ENCODE results near the gene WDR38.
"Not testable (repeated sequence)": the region's sequence is repeated elsewhere in the genome, so short reads cannot be mapped to it uniquely, and the experiment has no call there.

Gene WDR38

DNA sequence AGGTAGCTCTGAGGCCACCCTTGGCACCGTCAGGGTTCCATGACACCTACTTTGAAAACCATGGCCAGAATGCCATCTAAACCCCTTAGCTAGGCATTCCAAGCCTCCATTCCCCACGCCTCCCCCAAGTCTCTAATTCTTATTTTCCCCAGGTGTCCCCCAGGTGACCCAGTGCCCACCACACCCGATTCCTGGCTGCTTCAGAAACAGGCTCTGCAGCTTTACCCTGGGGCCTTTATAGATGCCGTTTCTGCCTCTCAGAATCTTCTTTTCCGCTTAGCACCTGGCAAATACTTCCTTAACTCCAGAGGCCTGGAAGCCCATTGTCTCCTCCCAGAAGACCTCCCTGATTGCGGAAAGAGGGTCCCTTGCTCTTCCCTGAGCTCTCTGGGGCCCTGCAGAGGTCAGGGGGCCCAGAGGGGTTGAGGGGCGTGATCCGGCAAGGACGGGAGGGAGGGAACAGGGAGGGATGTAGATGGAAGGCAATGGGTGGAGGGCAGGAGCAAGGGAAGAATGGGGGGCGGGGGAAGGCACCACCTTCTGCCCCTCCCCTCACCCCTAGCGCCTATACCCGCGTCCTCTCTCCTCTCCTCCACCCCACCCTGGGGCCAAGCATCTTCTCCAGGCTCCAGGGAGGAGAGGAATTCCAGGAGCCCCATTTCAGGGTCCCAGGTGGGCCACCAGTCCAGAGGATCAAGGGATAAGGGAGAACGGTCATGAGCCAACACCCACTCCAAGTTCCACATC lies 12.0 kb upstream of the WDR38 start:
- DNase-seq = no peak
- no peaks in the 10 kb centered on the region for H3K36me3 Mint-ChIP-seq
- no peak overlapping the region for H3K27ac Mint-ChIP-seq
- H3K9me3 Mint-ChIP-seq = no peaks in the 10 kb centered on the region
- H3K4me3 Mint-ChIP-seq = no peak overlapping the region
- peaks cover 62% of the 10 kb centered on the region for H3K27me3 Mint-ChIP-seq
- no peaks in the 10 kb centered on the region for H3K4me1 Mint-ChIP-seq
- CTCF ChIA-PET = interaction anchor here (0.8 to 3.5 kb wide), 7 partner anchors 9 to 536 kb away, joined by 3 to 29 read pairs (median 4); partner anchors contain the start of gene WDR38

DNA sequence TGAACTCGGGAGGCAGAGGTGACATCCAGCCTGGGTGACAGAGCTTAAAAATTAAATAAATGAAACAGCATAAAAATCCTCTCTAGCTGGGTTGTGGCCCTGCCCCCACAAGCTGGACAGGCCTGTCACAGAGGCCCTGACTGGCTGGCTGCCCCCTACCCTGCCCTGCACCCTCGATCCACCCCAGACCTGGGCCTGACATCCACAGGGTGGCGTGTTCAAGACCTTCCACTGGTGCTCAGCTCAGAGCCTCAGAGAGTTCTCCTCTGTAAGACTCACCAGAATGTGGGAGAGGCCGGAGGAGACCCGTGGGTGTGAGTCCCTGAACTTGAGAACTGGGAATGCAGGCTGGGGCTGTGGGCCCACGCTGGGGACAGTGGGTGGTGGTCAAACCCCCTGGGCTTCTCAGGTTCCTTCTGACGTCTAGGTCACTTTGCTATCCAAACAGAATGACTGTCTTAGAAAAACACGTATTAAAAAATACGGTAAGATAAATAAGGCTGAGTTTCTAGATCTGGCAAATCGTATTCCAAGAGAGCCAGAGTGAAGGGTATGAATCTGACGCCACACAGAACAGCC lies 9.7 kb upstream of the WDR38 start:
- no peaks in the 10 kb centered on the region for H3K9me3 Mint-ChIP-seq
- H3K27me3 Mint-ChIP-seq = peaks cover 52% of the 10 kb centered on the region
- H3K27ac Mint-ChIP-seq = no peak overlapping the region
- no peaks in the 10 kb centered on the region for H3K36me3 Mint-ChIP-seq
- H3K4me1 Mint-ChIP-seq = no peaks in the 10 kb centered on the region
- CTCF ChIA-PET = interaction anchor here (1.1 kb wide), 1 partner anchor 10 kb away, joined by 4 read pairs; the partner anchor contains the start of gene WDR38
- H3K4me3 Mint-ChIP-seq = no peak overlapping the region
- no peak for DNase-seq

DNA sequence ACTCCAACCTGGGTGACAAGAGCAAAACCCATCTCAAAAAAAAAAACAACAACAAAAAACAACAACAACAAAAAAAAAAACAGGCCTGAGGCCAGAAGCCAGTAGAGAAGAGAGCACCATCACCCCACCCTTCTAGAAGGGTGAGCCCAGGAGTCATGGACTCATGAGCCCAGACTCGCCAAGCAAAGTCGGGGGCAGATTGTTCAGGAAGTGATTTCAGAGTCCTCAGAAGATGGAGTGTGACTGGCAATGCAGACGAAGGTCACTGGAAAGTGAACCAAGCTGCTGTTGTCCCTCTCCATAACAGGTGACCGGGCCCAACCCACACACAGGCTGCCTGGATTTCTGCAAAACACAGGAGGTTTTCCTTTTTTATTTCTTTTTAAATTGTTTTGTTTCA lies 9.0 kb upstream of the WDR38 start:
- H3K4me3 Mint-ChIP-seq = no peak overlapping the region

DNA sequence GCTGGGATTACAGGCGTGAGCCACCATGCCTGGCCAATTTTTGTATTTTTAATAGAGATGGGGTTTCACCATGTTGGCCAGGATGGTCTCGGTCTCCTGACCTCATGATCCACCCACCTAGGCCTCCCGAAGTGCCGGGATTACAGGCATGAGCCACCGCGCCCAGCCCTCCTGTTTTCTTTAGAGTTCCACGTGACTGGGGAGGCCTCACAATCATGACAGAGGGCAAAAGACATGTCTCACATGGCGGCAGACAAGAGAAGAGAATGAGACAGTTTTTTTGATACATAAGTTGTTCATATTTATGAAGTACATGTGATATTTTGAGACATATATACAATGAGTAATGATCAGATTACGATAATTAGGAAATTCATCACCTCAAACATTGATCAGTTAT lies 6.8 kb upstream of the WDR38 start:
- DNase-seq, H3K36me3 Mint-ChIP-seq, H3K27ac Mint-ChIP-seq, H3K4me3 Mint-ChIP-seq, H3K4me1 Mint-ChIP-seq, H3K9me3 Mint-ChIP-seq: not testable (repeated sequence)
- H3K27me3 Mint-ChIP-seq = peaks cover 46% of the 10 kb centered on the region
- CTCF ChIA-PET = interaction anchor here (0.7 to 14.6 kb wide), 2 partner anchors 71 to 271 kb away, joined by 3 to 332 read pairs; partner anchors contain the start of genes NR6A1 and OLFML2A

More for the DNA sequence above, 9.0 kb upstream of the WDR38 start:
- H3K27ac Mint-ChIP-seq = no peak overlapping the region
- CTCF ChIA-PET = no interaction called here
- H3K4me1 Mint-ChIP-seq = no peaks in the 10 kb centered on the region
- peaks cover 54% of the 10 kb centered on the region for H3K27me3 Mint-ChIP-seq
- DNase-seq = no peak
- no peaks in the 10 kb centered on the region for H3K9me3 Mint-ChIP-seq
- no peaks in the 10 kb centered on the region for H3K36me3 Mint-ChIP-seq

DNA sequence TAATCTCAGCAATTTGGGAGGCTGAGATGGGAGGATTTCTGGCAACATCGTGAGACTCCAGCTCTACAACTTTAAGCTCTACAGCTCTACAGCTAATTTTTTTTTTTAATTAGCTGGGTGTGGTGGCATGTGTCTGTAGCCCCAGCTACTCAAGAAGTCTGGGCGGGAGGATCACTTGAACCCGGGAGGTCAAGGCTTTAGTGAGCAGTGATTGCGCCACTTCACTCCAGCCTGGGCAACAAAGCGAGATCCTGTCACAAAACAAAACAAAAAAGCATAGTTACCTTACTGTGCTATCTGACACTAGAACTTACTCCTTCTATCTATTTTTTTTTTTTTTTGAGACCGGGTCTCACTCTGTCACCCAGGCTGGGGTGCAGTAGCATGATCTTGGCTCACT lies 6.3 kb upstream of the WDR38 start:
- no peaks in the 10 kb centered on the region for H3K36me3 Mint-ChIP-seq
- no peaks in the 10 kb centered on the region for H3K4me1 Mint-ChIP-seq
- DNase-seq = no peak
- H3K27ac Mint-ChIP-seq = no peak overlapping the region
- no peak overlapping the region for H3K4me3 Mint-ChIP-seq
- no peaks in the 10 kb centered on the region for H3K9me3 Mint-ChIP-seq
- peaks cover 51% of the 10 kb centered on the region for H3K27me3 Mint-ChIP-seq
- CTCF ChIA-PET = interaction anchor here (0.7 to 14.6 kb wide), 2 partner anchors 71 to 272 kb away, joined by 3 to 332 read pairs; partner anchors contain the start of genes NR6A1 and OLFML2A

DNA sequence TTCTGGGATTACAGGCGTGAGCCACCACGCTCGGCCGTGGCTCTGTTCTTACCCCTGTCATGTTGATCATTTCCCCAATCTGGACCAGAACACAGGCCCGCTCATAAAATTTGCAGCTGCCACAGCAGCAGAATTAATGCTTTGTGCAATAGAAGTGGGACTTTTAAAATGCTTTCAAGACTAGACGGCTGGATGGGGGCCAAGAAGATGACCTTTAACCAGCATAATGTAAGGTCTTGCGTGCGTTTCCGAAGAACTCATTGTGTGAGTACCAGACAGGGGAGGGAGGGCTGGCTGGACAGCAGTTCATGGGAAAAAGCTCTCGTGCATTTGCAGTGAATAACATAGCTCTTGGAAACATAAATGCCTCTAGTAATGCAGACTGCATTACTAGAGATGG lies 3.5 kb upstream of the WDR38 start:
- Mint-ChIP-seq H3K27me3 (peaks cover 59% of the 10 kb centered on the region), H3K27ac (no peak overlapping the region), H3K9me3 (no peaks in the 10 kb centered on the region), H3K4me3 (no peak overlapping the region), H3K36me3 (no peaks in the 10 kb centered on the region), H3K4me1 (peaks cover 10% of the 10 kb centered on the region)
- CTCF ChIA-PET = interaction anchor here (2.5 to 14.6 kb wide), 3 partner anchors 9 to 74 kb away, joined by 11 to 332 read pairs (median 21); partner anchors contain the start of genes ARPC5L, NR6A1, OLFML2A and RPL35
- no peak for DNase-seq

DNA sequence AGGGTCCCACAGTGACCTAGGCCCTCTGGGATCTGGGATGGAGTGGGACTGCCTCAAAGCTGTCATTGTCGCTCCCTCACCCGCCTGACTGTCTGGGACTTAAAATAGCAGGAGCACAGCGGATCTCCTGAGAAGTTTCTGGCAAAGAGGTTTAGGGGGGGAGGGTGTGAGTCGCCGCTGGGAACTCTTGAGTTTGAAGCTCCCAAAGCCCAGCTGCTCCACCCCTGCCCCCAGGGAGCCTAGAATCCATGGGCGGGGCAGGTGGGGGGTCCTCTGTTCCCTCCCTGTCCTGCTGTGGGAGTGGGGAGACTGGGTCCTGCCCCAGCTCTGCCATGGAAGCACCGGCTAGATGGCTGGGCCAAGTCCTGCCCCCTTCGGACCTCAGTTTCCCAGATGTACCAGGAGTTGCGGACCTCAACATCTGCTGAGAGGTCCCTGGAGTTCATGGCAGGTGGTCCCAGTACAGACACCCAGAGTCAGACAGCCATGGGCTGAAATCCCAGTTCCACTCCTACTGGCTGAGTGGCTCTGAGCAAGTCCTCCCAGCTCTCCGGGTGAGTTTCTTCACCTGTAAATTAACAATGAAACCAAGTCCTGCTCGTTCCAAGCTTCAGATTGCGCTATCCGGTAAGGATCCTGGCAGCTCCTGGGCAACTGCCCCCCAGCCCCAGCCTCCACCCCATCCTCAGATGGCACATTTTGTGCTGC lies 985 bp upstream of the WDR38 start:
- CTCF ChIA-PET = interaction anchor here (0.6 to 14.6 kb wide), 26 partner anchors 9 to 519 kb away, joined by 3 to 332 read pairs (median 4); partner anchors contain the start of genes ARPC5L, NR6A1, OLFML2A and RPL35
- no peak for DNase-seq
- Mint-ChIP-seq H3K27me3 (peaks cover 54% of the 10 kb centered on the region), H3K36me3 (peaks cover 2% of the 10 kb centered on the region), H3K4me1 (peaks cover 10% of the 10 kb centered on the region), H3K9me3 (no peaks in the 10 kb centered on the region), H3K4me3 (peak overlapping the region; percentile 57), H3K27ac (no peak overlapping the region)

DNA sequence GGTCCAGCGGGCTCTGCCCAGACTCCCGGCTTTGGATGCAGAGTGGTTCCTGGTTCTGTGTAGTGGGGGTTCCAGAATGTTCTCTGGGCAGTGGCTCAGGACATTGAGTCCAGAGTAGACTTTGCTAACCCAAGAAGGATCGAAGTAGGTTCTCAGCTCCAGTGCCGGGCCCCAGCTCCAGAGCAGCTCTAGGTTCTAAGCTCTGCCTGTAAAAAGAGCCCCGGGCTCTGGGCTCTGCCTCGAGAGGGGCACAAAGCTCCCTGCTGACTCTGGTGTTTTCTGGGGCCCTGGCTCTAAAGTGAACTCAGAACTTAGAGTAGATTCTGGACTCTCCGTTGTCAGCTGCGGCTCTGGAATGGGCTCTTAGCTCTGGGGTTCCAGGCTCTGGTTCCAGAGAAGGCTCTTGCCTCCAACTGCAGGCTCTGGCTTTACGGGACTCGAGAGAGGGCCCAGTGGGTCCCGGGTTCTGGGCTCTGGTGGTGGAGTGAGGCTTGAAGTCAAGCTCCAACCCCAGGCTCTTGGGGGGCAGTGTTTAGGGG lies 414 bp downstream of the WDR38 start:
- H3K4me3 Mint-ChIP-seq = no peak overlapping the region
- CTCF ChIA-PET = interaction anchor here (0.7 to 14.6 kb wide), 22 partner anchors 8 to 518 kb away, joined by 3 to 332 read pairs (median 4); partner anchors contain the start of genes ARPC5L, NR6A1, OLFML2A and RPL35
- no peaks in the 10 kb centered on the region for H3K9me3 Mint-ChIP-seq
- H3K4me1 Mint-ChIP-seq = peaks cover 10% of the 10 kb centered on the region
- no peak for DNase-seq
- H3K27me3 Mint-ChIP-seq = peaks cover 48% of the 10 kb centered on the region
- no peak overlapping the region for H3K27ac Mint-ChIP-seq
- peaks cover 12% of the 10 kb centered on the region for H3K36me3 Mint-ChIP-seq

DNA sequence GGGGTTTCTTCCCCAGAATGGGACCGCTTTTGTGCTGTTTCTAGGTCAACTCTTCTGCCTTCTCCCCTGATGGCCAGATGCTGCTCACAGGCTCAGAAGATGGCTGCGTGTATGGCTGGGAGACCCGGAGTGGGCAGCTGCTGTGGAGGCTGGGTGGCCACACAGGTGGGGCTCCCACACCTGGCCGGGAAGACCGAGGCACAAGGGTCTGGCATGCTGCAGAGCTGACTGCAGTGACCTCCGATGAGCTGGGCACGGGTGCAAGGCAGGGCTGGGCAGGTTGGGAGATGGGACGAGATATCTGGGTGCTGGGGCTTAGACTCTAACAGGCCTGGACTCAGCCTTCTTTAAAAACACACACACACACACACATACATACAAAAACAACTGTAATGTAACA lies 901 bp downstream of the WDR38 start:
- Mint-ChIP-seq H3K4me1 (peaks cover 11% of the 10 kb centered on the region), H3K9me3 (no peaks in the 10 kb centered on the region), H3K27me3 (peaks cover 43% of the 10 kb centered on the region), H3K36me3 (peaks cover 16% of the 10 kb centered on the region), H3K4me3 (no peak overlapping the region), H3K27ac (no peak overlapping the region)
- CTCF ChIA-PET = interaction anchor here (0.7 to 14.6 kb wide), 17 partner anchors 7 to 397 kb away, joined by 3 to 332 read pairs (median 4); partner anchors contain the start of genes ARPC5L, NR6A1, OLFML2A and RPL35
- DNase-seq = no peak

DNA sequence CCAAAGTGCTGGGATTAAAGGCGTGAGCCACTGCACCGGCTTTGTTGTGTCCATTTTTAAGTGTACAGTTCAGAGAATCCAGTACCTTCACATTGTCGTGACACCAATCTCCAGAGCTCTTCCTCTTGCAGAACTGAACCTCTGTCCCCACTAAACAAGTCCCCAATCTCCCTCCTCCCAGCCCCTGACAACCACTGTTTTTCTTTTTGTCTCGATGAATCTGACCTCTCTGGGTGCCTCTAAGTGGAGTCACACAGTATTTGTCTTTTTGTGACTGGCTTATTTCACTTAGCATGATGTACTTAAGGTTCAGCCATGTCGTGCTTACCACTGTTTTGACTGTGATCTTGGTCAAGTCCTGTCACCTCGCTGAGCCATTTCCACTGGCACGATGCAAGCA lies 1.6 kb downstream of the WDR38 start:
- H3K27ac Mint-ChIP-seq = no peak overlapping the region
- CTCF ChIA-PET = interaction anchor here (0.8 to 14.6 kb wide), 5 partner anchors 14 to 289 kb away, joined by 3 to 332 read pairs (median 26); partner anchors contain the start of genes NR6A1 and OLFML2A
- H3K27me3 Mint-ChIP-seq = peaks cover 39% of the 10 kb centered on the region
- peaks cover 18% of the 10 kb centered on the region for H3K4me1 Mint-ChIP-seq
- no peak for DNase-seq
- no peak overlapping the region for H3K4me3 Mint-ChIP-seq
- peaks cover 22% of the 10 kb centered on the region for H3K36me3 Mint-ChIP-seq
- no peaks in the 10 kb centered on the region for H3K9me3 Mint-ChIP-seq

DNA sequence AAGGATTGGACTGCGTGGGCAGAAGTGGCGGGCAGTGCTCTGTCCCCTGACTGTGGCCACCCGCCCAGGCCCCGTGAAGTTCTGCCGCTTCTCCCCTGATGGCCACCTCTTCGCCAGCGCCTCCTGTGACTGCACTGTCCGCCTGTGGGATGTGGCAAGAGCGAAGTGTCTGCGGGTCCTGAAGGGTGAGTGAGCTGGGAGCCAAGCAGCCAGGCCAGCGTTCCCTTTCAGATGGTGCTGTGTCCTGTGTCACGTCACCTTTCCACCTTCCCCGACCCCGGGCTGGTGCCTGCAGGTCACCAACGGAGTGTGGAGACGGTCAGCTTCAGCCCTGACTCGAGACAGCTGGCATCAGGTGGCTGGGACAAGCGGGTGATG lies 2.3 kb downstream of the WDR38 start:
- Mint-ChIP-seq H3K9me3 (no peaks in the 10 kb centered on the region), H3K27me3 (peaks cover 38% of the 10 kb centered on the region), H3K27ac (no peak overlapping the region), H3K36me3 (peaks cover 29% of the 10 kb centered on the region), H3K4me1 (peaks cover 25% of the 10 kb centered on the region), H3K4me3 (no peak overlapping the region)
- DNase-seq = no peak
- CTCF ChIA-PET = interaction anchor here (0.8 to 14.6 kb wide), 4 partner anchors 15 to 91 kb away, joined by 3 to 332 read pairs (median 16); partner anchors contain the start of genes NR6A1 and OLFML2A

DNA sequence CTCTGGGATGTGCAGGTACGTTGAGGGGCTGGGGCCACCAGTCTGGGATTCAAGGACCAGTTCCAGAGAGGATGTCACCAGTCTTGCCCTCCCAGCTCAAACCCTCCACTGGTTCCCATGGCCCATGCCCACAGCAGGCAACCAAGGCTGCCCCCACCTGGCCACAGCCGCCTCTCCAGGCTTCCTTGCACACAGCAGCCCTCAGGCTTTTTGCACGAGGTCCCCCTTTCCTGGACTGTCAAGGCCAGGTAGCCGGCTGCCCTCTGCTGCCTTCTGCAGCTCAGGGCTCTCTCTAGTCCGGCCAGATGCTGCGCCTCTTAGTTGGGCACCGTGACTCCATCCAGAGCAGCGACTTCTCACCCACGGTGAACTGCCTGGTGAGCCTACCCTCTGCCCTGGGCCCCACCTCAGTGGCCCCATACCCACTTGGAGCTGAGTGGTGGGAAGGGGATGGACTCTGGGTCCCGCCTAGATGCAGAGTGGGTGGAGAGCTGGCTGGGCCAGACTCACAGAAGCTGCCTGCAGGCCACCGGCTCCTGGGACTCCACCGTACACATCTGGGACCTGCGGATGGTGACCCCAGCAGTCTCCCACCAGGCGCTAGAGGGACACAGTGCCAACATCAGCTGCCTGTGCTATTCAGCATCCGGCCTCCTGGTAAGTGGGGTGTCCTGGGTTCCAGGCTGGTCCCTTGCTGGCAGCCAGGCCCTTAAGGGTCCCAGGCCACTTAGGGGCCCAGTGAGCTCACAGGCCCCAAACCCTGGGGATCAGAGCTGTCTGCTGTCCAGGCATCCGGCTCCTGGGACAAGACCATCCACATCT lies 2.9 kb downstream of the WDR38 start:
- H3K36me3 Mint-ChIP-seq = peaks cover 34% of the 10 kb centered on the region
- no peak for DNase-seq
- peaks cover 32% of the 10 kb centered on the region for H3K27me3 Mint-ChIP-seq
- H3K4me1 Mint-ChIP-seq = peaks cover 31% of the 10 kb centered on the region
- no peak overlapping the region for H3K27ac Mint-ChIP-seq
- no peaks in the 10 kb centered on the region for H3K9me3 Mint-ChIP-seq
- no peak overlapping the region for H3K4me3 Mint-ChIP-seq
- CTCF ChIA-PET = interaction anchor here (1.4 to 14.6 kb wide), 2 partner anchors 22 to 81 kb away, joined by 3 to 332 read pairs; partner anchors contain the start of genes NR6A1 and OLFML2A

Measured in activated naive CD4-positive, alpha-beta T cell treated with anti-CD3 and anti-CD28 coated beads, Interleukin-2, amount 10 ng/mL, durations not matched to agents 7 days and 5 days (primary cell).